ENCODE data around the gene WDFY4.

The WDFY4 gene

GRCh38 chr10:48935577-48935976 lies 250.9 kb downstream of the WDFY4 start:
- in situ Hi-C loops (cut with MboI; ENCODE audit: low sequenced_read_pairs) = no loop called here

DNA sequence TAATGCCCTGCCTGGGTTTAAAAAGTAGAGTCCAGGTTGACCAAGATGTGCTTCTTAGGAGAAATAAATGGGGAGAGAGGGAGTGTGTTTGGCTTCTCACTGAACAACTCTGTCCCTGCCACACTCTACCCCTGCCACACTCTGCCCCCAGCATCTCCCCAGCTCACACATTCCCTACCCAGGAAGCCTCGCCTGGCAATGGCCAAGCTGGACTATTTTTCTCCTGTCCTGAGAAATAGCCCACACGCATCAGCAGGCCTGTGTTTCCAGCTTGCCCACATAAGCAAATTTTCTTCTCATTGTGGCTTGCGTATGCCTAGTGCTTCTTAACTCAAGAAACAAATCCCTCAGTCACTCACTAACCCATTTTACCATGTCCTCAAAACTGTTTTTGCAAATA lies 253.1 kb downstream of the WDFY4 start:
- in situ Hi-C loops (cut with MboI; ENCODE audit: low sequenced_read_pairs) = no loop called here

- in situ Hi-C loops (cut with MboI; ENCODE audit: low sequenced_read_pairs) = no loop called here
Measured at GRCh38 chr10:48938281-48938680, 253.6 kb downstream of the WDFY4 start.

DNA sequence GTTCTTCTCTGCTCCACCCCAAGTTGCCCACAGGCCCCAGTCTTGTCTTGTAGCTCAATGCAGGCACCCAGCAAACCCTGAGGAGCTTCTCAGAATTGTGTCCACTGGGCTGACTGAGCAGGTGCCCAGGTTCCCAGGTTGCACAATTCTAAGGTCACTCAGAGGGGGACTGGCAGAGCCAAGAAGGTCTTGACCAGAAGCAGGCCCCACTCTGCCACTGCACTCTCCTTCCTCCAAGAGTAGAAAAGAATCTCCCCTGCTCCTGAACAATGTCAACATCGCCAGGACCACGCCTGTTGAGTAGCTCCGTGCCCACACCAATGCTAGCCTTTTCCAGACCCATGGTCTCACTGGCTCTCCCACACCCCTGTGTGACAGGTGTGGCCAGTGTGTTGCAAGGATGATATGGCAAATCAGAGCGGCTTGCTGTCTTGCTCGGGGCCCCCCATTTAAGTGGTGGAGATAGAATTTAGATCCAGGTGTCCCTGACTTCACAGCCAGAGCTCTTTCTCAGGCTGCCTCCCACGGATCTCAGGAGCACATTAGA lies 254.4 kb downstream of the WDFY4 start:
- in situ Hi-C loops (cut with MboI; ENCODE audit: low sequenced_read_pairs) = no loop called here

GRCh38 chr10:48939790-48940325 lies 255.2 kb downstream of the WDFY4 start, which contains the start of gene LRRC18:
Gene LRRC18, minus strand, starts transcription at chr10:48939840. Its CDS starts 25,685 bp downstream, at chr10:48914155.
- in situ Hi-C loops (cut with MboI; ENCODE audit: low sequenced_read_pairs) = no loop called here

DNA sequence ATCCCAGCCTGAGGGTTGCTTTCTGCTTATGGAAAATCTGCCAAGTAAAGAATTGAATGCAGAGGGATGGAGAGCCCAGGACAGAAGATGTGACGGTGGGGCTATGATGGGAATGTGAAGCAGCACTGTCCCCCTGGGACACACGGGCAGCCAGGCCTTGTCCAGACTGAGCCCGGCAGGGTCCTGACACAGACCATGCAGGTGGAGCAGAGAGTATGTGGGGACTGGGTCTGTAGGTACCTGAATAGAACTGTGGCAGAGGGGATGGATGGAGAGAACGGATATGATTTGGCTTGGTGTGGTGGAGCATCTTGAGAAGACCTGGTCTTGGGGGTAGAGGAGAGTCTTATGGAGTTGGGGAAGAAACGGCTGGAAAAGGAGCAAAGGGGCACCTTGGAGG lies 255.7 kb downstream of the WDFY4 start:
- in situ Hi-C loops (cut with MboI; ENCODE audit: low sequenced_read_pairs) = no loop called here

DNA sequence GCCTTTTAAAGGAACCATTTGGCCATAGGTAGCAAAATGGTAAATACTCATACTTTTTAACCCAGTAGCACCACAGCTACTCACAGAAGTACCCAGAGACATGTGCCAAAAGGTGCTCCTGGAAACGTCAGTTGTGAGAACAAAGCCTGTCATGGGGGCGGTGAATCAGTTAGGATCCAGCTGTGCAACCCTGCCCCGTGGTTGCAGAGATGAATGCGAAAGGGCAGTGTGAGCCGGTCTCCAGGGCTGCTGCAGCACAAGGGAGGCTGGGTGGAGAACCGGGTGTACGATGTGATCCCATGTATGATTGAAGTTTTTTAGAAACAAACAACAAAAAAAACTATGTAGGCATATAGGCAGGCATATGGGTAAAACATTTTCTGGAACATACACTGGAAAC lies 256.3 kb downstream of the WDFY4 start:
- in situ Hi-C loops (cut with MboI; ENCODE audit: low sequenced_read_pairs) = no loop called here

- in situ Hi-C loops (cut with MboI; ENCODE audit: low sequenced_read_pairs) = no loop called here
Measured at GRCh38 chr10:48941427-48942075, 256.9 kb downstream of the WDFY4 start.

GRCh38 chr10:48943096-48943495 lies 258.4 kb downstream of the WDFY4 start:
- in situ Hi-C loops (cut with MboI; ENCODE audit: low sequenced_read_pairs) = no loop called here

DNA sequence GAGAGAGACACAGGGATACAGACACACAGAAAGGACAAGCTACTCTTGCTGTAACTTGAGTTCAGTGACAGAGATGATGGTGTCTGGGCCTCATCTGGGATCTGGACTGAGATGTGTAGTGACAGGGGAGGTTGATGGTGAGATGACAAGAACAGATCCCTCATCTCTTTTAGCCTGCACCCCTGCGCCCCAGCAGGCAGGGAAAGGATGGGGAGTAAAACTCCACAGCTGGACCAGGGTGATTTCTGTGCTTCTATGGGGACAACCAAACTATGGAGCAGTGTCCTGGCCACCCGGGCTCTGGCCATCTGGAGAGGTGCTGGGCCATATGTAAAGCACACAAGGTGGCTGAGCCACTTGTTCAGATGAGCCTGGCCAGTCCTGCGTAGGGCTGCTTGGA lies 259.5 kb downstream of the WDFY4 start:
- in situ Hi-C loops (cut with MboI; ENCODE audit: low sequenced_read_pairs) = no loop called here

DNA sequence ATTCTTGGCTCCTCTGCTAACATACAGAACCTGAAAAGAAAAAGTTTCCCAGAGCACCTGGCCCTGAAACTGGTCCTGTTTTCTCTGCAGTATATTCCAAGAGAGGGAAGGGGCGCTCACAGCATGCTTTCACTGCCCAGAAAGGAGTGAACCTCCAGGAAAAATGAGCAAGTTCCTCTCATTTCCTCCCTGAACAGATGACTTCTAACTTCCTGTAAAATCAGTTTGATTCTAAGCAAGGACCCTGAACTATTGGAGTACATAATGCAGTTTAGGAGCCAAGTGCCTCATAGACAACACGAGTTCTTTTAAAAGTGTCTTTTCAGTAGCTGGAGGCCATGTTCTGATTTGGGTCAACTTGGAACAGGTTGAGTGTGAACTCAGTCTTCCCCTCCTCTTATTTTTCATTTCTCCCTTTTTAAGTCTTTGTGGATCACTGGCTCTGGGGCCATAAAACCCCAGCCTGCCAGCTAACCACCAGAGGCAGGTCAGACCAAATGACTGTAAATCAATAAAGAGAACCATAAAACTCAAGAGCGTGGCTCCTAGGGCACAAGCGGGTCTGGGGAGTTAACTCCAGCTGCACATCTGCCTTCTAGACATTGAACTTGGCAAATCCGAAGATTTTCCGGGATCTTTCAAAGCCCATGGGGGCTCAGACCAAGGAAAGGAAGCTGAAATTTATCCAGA lies 260.9 kb downstream of the WDFY4 start:
- in situ Hi-C loops (cut with MboI; ENCODE audit: low sequenced_read_pairs) = no loop called here

DNA sequence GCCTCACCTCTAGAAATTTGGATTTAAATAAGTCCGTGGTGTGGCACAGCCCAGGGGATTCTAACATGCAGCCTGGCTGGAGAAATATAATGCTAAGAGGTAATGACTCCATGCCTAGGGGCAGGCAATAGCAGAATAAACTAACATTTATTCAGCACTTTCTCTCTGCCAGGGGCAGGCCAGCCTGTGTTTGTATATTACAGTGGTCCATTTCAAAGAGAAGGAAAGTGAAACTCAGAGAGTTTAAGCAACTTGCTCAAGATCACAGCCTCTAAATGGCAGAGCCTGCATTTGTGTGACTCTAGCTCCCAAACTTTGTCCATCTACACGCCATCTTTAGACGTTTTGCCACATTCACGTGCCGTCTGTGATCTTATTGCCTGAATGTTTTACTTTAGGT lies 261.7 kb downstream of the WDFY4 start:
- in situ Hi-C loops (cut with MboI; ENCODE audit: low sequenced_read_pairs) = no loop called here

DNA sequence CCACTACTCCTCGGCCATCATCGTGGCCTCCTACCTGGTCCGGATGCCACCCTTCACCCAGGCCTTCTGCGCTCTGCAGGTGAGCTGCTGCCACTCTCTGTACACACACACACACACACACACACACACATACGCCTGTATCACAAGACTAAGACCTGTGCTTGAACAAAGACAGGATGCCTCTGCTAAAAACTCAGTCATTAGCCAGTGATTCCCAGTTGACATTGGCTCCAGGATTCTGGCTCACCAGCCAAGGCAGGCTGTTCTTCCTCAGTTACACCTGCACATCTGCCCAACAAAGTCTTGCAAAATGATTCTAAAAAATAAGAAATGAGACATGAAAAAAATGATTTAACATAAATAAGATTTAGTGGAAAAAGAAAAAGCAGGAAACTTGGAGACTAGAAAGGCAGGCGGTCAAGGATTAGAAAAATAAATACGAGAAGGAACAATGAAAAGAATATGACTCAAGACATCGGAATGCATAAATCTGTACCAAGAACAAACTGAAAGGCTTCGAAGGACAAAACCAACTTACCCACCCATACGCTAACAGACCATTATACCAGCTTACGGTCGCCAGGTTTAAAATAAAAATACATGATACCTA lies 262.3 kb downstream of the WDFY4 start:
- in situ Hi-C loops (cut with MboI; ENCODE audit: low sequenced_read_pairs) = no loop called here

DNA sequence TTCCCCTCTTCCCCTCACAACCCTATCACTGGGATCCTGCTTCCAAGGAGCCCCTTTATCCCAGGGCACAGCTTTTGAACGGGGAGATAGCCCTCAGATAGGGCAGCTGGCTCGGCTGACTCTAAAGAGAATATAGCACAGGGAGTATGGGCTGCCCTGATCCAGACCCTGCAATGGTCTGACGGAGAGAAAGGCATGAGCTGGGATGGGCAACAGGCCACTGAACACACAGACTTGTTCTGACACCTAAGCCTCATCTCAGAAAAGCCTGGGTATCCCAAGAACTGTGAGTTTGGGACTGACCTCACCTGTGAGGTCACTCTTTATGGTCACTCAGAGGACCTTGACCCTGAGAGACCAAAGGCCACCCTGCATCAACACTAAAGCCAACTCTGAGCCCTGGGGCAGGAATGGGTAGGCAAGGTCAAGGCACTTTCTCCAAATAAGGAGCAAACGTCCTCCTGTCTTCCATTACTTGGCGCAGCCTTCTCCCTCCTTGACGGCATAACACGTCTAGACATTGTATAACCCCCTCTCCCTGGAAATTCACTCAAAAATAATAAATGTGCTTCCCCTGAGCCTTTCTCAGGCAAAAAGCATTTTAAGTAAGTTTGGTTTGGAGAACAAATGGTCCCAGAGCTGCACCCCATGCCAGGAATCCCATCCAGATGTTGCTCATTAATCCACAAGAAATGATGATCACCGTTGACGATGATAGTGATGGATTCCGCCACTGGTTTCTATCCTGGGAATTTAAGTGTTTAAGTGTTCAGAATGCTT lies 263.2 kb downstream of the WDFY4 start:
- in situ Hi-C loops (cut with MboI; ENCODE audit: low sequenced_read_pairs) = no loop called here

DNA sequence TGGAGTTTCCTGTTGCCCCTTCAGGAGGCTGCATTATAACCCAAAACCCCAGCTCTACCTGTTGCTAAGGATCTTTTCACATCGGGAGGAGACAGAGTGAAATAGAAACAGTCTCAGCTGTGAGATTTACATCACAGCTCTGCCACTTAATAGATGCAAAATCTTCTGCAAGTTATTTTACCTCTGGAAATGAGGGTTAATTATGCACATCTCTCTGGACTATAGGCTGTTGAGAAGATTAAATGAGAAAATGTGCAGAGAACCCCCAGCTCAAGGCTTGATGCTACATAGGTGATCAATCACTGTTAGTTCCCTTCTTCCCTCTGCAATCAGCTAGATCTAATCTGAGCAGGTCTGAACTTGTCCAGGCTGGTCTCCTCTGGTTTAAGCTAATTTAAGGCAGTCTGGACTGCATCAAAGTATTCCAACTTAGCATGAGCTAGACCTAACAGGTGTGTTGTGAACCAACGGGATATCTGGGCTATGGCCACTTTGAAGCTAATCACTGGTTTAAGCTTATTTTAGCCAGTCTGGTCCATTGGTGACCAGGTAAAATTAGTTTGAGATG lies 263.9 kb downstream of the WDFY4 start:
- in situ Hi-C loops (cut with MboI; ENCODE audit: low sequenced_read_pairs) = no loop called here

DNA sequence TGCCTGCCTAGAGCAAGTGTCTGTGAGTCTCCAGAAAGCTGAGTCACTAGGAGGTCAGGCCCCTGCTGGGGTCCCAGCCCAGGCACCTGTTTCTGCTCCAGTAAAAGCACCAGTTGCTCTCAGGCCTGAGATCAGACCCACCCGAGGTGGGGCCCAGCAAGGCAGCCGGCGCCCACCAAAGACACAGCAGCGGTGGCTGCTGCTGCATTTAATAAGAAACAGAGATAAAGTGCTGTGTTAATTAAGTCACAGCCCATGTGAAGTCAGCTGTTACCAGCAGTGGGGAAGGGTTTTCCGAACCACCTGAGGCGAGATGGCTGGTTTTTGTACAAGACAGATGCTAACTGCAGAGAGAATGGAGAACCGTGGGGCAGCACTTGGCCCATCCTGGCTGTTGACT lies 267.0 kb downstream of the WDFY4 start:
- in situ Hi-C loops (cut with MboI; ENCODE audit: low sequenced_read_pairs) = no loop called here

DNA sequence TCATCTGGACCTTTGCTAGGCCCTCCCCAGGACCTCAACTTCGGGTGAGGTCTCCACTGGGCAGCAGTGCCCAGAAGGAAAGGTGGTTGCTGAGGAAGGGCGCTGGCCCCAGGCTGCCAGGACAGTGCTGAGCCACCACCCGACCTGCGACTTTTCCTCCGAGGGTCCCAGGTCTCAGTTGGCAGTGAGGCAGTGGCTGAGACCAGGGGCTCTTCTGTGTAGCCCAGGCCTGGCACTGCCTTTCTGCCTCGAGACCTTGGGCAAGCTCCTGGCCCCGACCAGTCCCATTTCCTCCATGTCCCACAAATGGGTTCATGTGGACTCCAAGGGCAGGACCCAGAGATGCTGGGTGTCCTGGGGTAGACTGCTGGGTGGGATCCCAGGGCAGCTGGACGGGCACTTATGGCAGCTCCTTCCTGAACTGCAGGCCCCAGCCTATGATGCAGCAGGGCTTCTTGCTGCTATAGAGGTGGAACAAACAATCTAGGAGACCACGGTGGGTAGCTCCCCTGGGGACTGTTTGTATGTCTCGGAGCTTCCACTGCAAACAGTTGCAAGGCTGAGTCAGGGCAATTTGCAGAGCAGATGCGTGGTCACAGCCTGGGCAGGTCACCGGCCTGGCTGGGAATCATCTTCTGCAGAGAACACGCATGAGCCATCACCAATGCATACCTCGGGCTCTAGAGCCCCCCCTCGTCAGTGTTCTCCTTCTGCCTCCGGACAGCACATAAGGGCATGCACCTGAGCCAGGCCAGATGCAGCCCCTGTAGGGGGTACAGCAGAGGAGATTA lies 272.9 kb downstream of the WDFY4 start:
- in situ Hi-C loops (cut with MboI; ENCODE audit: low sequenced_read_pairs) = no loop called here

DNA sequence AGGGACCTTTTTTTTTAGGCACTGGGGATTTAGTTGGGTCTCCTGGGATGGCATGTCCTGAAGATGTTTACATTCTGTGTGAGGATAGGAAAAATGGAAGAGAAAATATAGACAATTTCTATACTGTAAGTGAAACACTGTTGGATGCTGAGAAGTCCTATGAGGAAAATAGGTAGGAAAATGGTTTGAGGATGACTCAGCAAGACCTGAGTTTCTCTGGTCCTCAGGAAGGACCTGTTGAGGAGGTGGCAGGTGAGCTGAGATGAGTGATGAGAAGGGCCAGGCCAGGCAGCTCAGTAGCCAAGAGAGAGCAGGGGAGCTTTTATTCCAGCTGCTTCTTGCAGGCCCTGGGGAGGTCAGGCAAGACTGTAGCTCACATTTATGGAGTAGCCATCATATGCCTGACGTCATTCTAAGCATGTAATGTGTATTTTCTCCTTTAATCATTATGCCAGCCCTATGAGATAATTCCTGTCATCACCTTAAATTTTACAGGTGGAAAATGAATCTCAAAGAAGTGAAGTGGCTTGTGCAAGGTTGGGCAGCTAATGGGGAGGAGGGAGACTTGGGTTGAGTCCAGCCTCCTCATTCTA lies 274.0 kb downstream of the WDFY4 start:
- in situ Hi-C loops (cut with MboI; ENCODE audit: low sequenced_read_pairs) = no loop called here

- in situ Hi-C loops (cut with MboI; ENCODE audit: low sequenced_read_pairs) = no loop called here
Measured at GRCh38 chr10:48964038-48964437, 279.4 kb downstream of the WDFY4 start.
